HG03457 (cell line): ENCODE results near the gene FZD10.

ENCODE experiments used
- ATAC-seq: cut with Tn5 transposase; IDR thresholded peaks from one replicate; pipeline ENCODE4 v1.9.1; 2021; ENCODE audit warnings: moderate number of reproducible peaks; ENCODE audit not compliant: unreplicated experiment

FZD10 gene

GRCh38 chr12:130154276-130155070 lies 7.8 kb upstream of the FZD10 start:
- no peak for ATAC-seq

- no peak for ATAC-seq
These were observed 6.7 kb upstream of the FZD10 start for GRCh38 chr12:130155416-130156073.

GRCh38 chr12:130156652-130157275 lies 5.5 kb upstream of the FZD10 start:
- no peak for ATAC-seq

- no peak for ATAC-seq
These were observed 4.1 kb upstream of the FZD10 start for GRCh38 chr12:130157998-130158753.

GRCh38 chr12:130158754-130159059 lies 3.6 kb upstream of the FZD10 start:
- ATAC-seq = no peak

- no peak for ATAC-seq
These were observed 2.0 kb upstream of the FZD10 start for GRCh38 chr12:130160306-130160705.

GRCh38 chr12:130160711-130161231 lies 1.5 kb upstream of the FZD10 start:
- ATAC-seq = no peak

- no peak for ATAC-seq
These were observed 712 bp upstream of the FZD10 start for GRCh38 chr12:130161261-130162243.

- ATAC-seq = no peak
These were observed 639 bp downstream of the FZD10 start for GRCh38 chr12:130162745-130163460.

- no peak for ATAC-seq
These were observed 1.4 kb downstream of the FZD10 start for GRCh38 chr12:130163461-130164215.

- ATAC-seq = no peak
These were observed 1.9 kb downstream of the FZD10 start for GRCh38 chr12:130164216-130164542.

GRCh38 chr12:130164936-130165335 lies 2.7 kb downstream of the FZD10 start:
- ATAC-seq = no peak

- no peak for ATAC-seq
These were observed 4.0 kb downstream of the FZD10 start for GRCh38 chr12:130166306-130166705.

- no peak for ATAC-seq
These were observed 5.3 kb downstream of the FZD10 start for GRCh38 chr12:130167537-130167936.

GRCh38 chr12:130169256-130169655 lies 7.0 kb downstream of the FZD10 start:
- no peak for ATAC-seq

- no peak for ATAC-seq
These were observed 7.7 kb downstream of the FZD10 start for GRCh38 chr12:130169924-130170323.

GRCh38 chr12:130170611-130171010 lies 8.3 kb downstream of the FZD10 start:
- ATAC-seq = no peak

- ATAC-seq = no peak
These were observed 15.5 kb downstream of the FZD10 start for GRCh38 chr12:130177635-130178242.
